ENCODE data around the gene UNC13B. TPM values are rescaled to one million over a fixed set of nuclear protein-coding genes. Genes with fewer than 3 reads are reported as not detected.

UNC13B gene
- total RNA-seq, 1 donor from 2014 or later = 31.0 TPM

GRCh38 chr9:35357826-35358225 is 196.0 kb downstream of the UNC13B start:
- DNase-seq (ENCODE audit: low spot score in 2 of 2, unreplicated experiment in 2 of 2) = no peak
- peaks cover 4% of the 10 kb centered on the region for H3K4me1 Mint-ChIP-seq
- H3K4me3 Mint-ChIP-seq = no peak overlapping the region
- H3K36me3 Mint-ChIP-seq = no peaks in the 10 kb centered on the region
- no peak overlapping the region for H3K27ac Mint-ChIP-seq
- no peaks in the 10 kb centered on the region for H3K9me3 Mint-ChIP-seq
- no peaks in the 10 kb centered on the region for H3K27me3 Mint-ChIP-seq (ENCODE audit: low read depth)
- TF ChIP-seq CTCF (IDR thresholded peaks at IDR 0.05; ENCODE audit: unreplicated experiment) = no peak

GRCh38 chr9:35364817-35365585 is 203.2 kb downstream of the UNC13B start:
- no peak for TF ChIP-seq CTCF (IDR thresholded peaks at IDR 0.05; ENCODE audit: unreplicated experiment)
- DNase-seq (ENCODE audit: low spot score in 2 of 2, unreplicated experiment in 2 of 2) = no peak
- no peak overlapping the region for H3K4me3 Mint-ChIP-seq
- no peaks in the 10 kb centered on the region for H3K4me1 Mint-ChIP-seq
- no peaks in the 10 kb centered on the region for H3K27me3 Mint-ChIP-seq (ENCODE audit: low read depth)
- H3K36me3 Mint-ChIP-seq = peaks cover 2% of the 10 kb centered on the region
- H3K9me3 Mint-ChIP-seq = no peaks in the 10 kb centered on the region
- no peak overlapping the region for H3K27ac Mint-ChIP-seq

GRCh38 chr9:35366627-35367026 is 204.8 kb downstream of the UNC13B start:
- TF ChIP-seq CTCF (IDR thresholded peaks at IDR 0.05; ENCODE audit: unreplicated experiment) = no peak
- H3K27me3 Mint-ChIP-seq (ENCODE audit: low read depth) = no peaks in the 10 kb centered on the region
- no peak overlapping the region for H3K27ac Mint-ChIP-seq
- peaks cover 6% of the 10 kb centered on the region for H3K36me3 Mint-ChIP-seq
- no peaks in the 10 kb centered on the region for H3K4me1 Mint-ChIP-seq
- no peak for DNase-seq (ENCODE audit: low spot score in 2 of 2, unreplicated experiment in 2 of 2)
- H3K9me3 Mint-ChIP-seq = no peaks in the 10 kb centered on the region
- no peak overlapping the region for H3K4me3 Mint-ChIP-seq

GRCh38 chr9:35367451-35367850 is 205.6 kb downstream of the UNC13B start:
- no peak for DNase-seq (ENCODE audit: low spot score in 2 of 2, unreplicated experiment in 2 of 2)
- TF ChIP-seq CTCF (IDR thresholded peaks at IDR 0.05; ENCODE audit: unreplicated experiment) = no peak
- Mint-ChIP-seq H3K36me3 (peaks cover 6% of the 10 kb centered on the region), H3K4me3 (no peak overlapping the region), H3K9me3 (no peaks in the 10 kb centered on the region), H3K27ac (no peak overlapping the region), H3K4me1 (no peaks in the 10 kb centered on the region), H3K27me3 (ENCODE audit: low read depth) (no peaks in the 10 kb centered on the region)

GRCh38 chr9:35370241-35370640 is 208.4 kb downstream of the UNC13B start:
- Mint-ChIP-seq H3K4me3 (no peak overlapping the region), H3K4me1 (no peaks in the 10 kb centered on the region), H3K27me3 (ENCODE audit: low read depth) (no peaks in the 10 kb centered on the region), H3K36me3 (peaks cover 6% of the 10 kb centered on the region), H3K27ac (no peak overlapping the region), H3K9me3 (no peaks in the 10 kb centered on the region)
- no peak for DNase-seq (ENCODE audit: low spot score in 2 of 2, unreplicated experiment in 2 of 2)
- TF ChIP-seq CTCF (IDR thresholded peaks at IDR 0.05; ENCODE audit: unreplicated experiment) = no peak

Measured in mesothelial cell of epicardium (in vitro differentiated cells).